IgD-negative memory B cell (primary cell): ENCODE measurements around the gene FOCAD. TPM values are rescaled to one million over a fixed set of nuclear protein-coding genes. Genes with fewer than 3 reads are reported as not detected.

ENCODE experiments used
- H3K27ac Mint-ChIP-seq, 3 donors: one replicate each; pipeline ENCODE4 v1.8.0; 2020 to 2022; ENCODE audit warnings: mild to moderate bottlenecking in 3 of 3, mixed read lengths in 3 of 3, moderate library complexity in 1 of 3
- H3K27me3 Mint-ChIP-seq: one replicate; pipeline ENCODE4 v1.8.0; 2021; ENCODE audit warnings: mixed read lengths
- H3K36me3 Mint-ChIP-seq: one replicate; pipeline ENCODE4 v1.8.0; 2020; ENCODE audit warnings: mild to moderate bottlenecking, mixed read lengths
- H3K4me1 Mint-ChIP-seq, 3 donors: one replicate each; pipeline ENCODE4 v1.8.0; 2020 to 2022; ENCODE audit warnings: mixed read lengths in 3 of 3, mild to moderate bottlenecking in 1 of 3
- H3K4me3 Mint-ChIP-seq, 4 donors: one replicate each; pipeline ENCODE4 v1.8.0; 2020 to 2022; ENCODE audit warnings: mild to moderate bottlenecking in 4 of 4, mixed read lengths in 4 of 4, moderate library complexity in 3 of 4
- H3K9me3 Mint-ChIP-seq, 3 donors: one replicate each; pipeline ENCODE4 v1.8.0; 2020 to 2021; ENCODE audit warnings: mixed read lengths in 3 of 3, mild to moderate bottlenecking in 1 of 3
- polyA plus RNA-seq: library from polyadenylated mRNA; unstranded; fragments of 300-500 nt; fragmentation: Illumina TruSeq; gene quantifications from one replicate; pipeline ENCODE4 v1.2.3, GENCODE V29; 2021

Gene FOCAD
- polyA plus RNA-seq, 1 donor from 2014 or later = 5.3 TPM

- Mint-ChIP-seq H3K4me3 (no peak overlapping the region), H3K27me3 (no peaks in the 10 kb centered on the region), H3K4me1 (no peaks in the 10 kb centered on the region), H3K9me3 (no peaks in the 10 kb centered on the region), H3K27ac (no peak overlapping the region), H3K36me3 (peaks cover 7% of the 10 kb centered on the region)
Observed at GRCh38 chr9:20782289-20782688, 98.2 kb downstream of the FOCAD start.

GRCh38 chr9:20783057-20784038, 99.3 kb downstream of the FOCAD start:
- H3K9me3 Mint-ChIP-seq = no peaks in the 10 kb centered on the region
- H3K4me1 Mint-ChIP-seq = no peaks in the 10 kb centered on the region
- H3K4me3 Mint-ChIP-seq = no peak overlapping the region
- H3K27me3 Mint-ChIP-seq = no peaks in the 10 kb centered on the region
- H3K27ac Mint-ChIP-seq = no peak overlapping the region
- peaks cover 7% of the 10 kb centered on the region for H3K36me3 Mint-ChIP-seq

- no peak overlapping the region for H3K27ac Mint-ChIP-seq
- H3K4me1 Mint-ChIP-seq = no peaks in the 10 kb centered on the region
- peaks cover 4% of the 10 kb centered on the region for H3K36me3 Mint-ChIP-seq
- H3K9me3 Mint-ChIP-seq = no peaks in the 10 kb centered on the region
- H3K27me3 Mint-ChIP-seq = no peaks in the 10 kb centered on the region
- no peak overlapping the region for H3K4me3 Mint-ChIP-seq
Observed at GRCh38 chr9:20784196-20784595, 100.1 kb downstream of the FOCAD start.

- Mint-ChIP-seq H3K4me3 (no peak overlapping the region), H3K27me3 (no peaks in the 10 kb centered on the region), H3K27ac (no peak overlapping the region), H3K9me3 (no peaks in the 10 kb centered on the region), H3K4me1 (peaks cover 0 to 3% (median 0%) of the 10 kb centered on the region in 3 donors), H3K36me3 (peaks cover 6% of the 10 kb centered on the region)
Observed at GRCh38 chr9:20786807-20787206, 102.7 kb downstream of the FOCAD start.

- Mint-ChIP-seq H3K4me3 (no peak overlapping the region), H3K27me3 (no peaks in the 10 kb centered on the region), H3K36me3 (peaks cover 6% of the 10 kb centered on the region), H3K27ac (peak overlapping the region in 1 of 3 donors; percentile 14), H3K4me1 (peaks cover 0 to 5% (median 0%) of the 10 kb centered on the region in 3 donors), H3K9me3 (no peaks in the 10 kb centered on the region)
Observed at GRCh38 chr9:20788526-20789451, 104.7 kb downstream of the FOCAD start.

- Mint-ChIP-seq H3K36me3 (peaks cover 9% of the 10 kb centered on the region), H3K4me3 (no peak overlapping the region), H3K9me3 (no peaks in the 10 kb centered on the region), H3K27ac (no peak overlapping the region), H3K4me1 (peaks cover 0 to 5% (median 0%) of the 10 kb centered on the region in 3 donors), H3K27me3 (no peaks in the 10 kb centered on the region)
Observed at GRCh38 chr9:20790721-20791120, 106.7 kb downstream of the FOCAD start.

GRCh38 chr9:20791682-20792081, 107.6 kb downstream of the FOCAD start:
- Mint-ChIP-seq H3K4me3 (no peak overlapping the region), H3K27me3 (no peaks in the 10 kb centered on the region), H3K4me1 (peaks cover 0 to 5% (median 0%) of the 10 kb centered on the region in 3 donors), H3K27ac (no peak overlapping the region), H3K36me3 (peaks cover 9% of the 10 kb centered on the region), H3K9me3 (no peaks in the 10 kb centered on the region)

GRCh38 chr9:20804489-20805250, 120.6 kb downstream of the FOCAD start:
- H3K36me3 Mint-ChIP-seq = peaks cover 3% of the 10 kb centered on the region
- peaks cover 1 to 5% (median 5%) of the 10 kb centered on the region in 3 donors for H3K4me1 Mint-ChIP-seq
- no peak overlapping the region for H3K4me3 Mint-ChIP-seq
- no peaks in the 10 kb centered on the region for H3K9me3 Mint-ChIP-seq
- H3K27me3 Mint-ChIP-seq = no peaks in the 10 kb centered on the region
- no peak overlapping the region for H3K27ac Mint-ChIP-seq

GRCh38 chr9:20805766-20806165, 121.7 kb downstream of the FOCAD start:
- peaks cover 2% of the 10 kb centered on the region for H3K36me3 Mint-ChIP-seq
- no peak overlapping the region for H3K4me3 Mint-ChIP-seq
- no peaks in the 10 kb centered on the region for H3K27me3 Mint-ChIP-seq
- no peaks in the 10 kb centered on the region for H3K9me3 Mint-ChIP-seq
- peaks cover 1 to 5% (median 5%) of the 10 kb centered on the region in 3 donors for H3K4me1 Mint-ChIP-seq
- H3K27ac Mint-ChIP-seq = no peak overlapping the region

GRCh38 chr9:20808002-20808401, 123.9 kb downstream of the FOCAD start:
- H3K36me3 Mint-ChIP-seq = no peaks in the 10 kb centered on the region
- no peaks in the 10 kb centered on the region for H3K27me3 Mint-ChIP-seq
- H3K4me1 Mint-ChIP-seq = peaks cover 1 to 5% (median 5%) of the 10 kb centered on the region in 3 donors
- no peak overlapping the region for H3K27ac Mint-ChIP-seq
- no peaks in the 10 kb centered on the region for H3K9me3 Mint-ChIP-seq
- no peak overlapping the region for H3K4me3 Mint-ChIP-seq

GRCh38 chr9:20811872-20812271, 127.8 kb downstream of the FOCAD start:
- no peak overlapping the region for H3K4me3 Mint-ChIP-seq
- H3K9me3 Mint-ChIP-seq = no peaks in the 10 kb centered on the region
- H3K36me3 Mint-ChIP-seq = no peaks in the 10 kb centered on the region
- H3K27ac Mint-ChIP-seq = no peak overlapping the region
- H3K4me1 Mint-ChIP-seq = peaks cover 8 to 13% (median 11%) of the 10 kb centered on the region in 3 donors
- H3K27me3 Mint-ChIP-seq = no peaks in the 10 kb centered on the region

- H3K36me3 Mint-ChIP-seq = peaks cover 1% of the 10 kb centered on the region
- H3K4me1 Mint-ChIP-seq = peaks cover 12 to 24% (median 20%) of the 10 kb centered on the region in 3 donors
- H3K27ac Mint-ChIP-seq = no peak overlapping the region
- peak overlapping the region in 2 of 4 donors; percentile 31 to 55 for H3K4me3 Mint-ChIP-seq
- no peaks in the 10 kb centered on the region for H3K27me3 Mint-ChIP-seq
- peaks cover 0 to 2% (median 0%) of the 10 kb centered on the region in 3 donors for H3K9me3 Mint-ChIP-seq
Observed at GRCh38 chr9:20815923-20816703, 132.1 kb downstream of the FOCAD start.

- Mint-ChIP-seq H3K36me3 (peaks cover 14% of the 10 kb centered on the region), H3K27me3 (no peaks in the 10 kb centered on the region), H3K4me1 (peaks cover 0 to 6% (median 5%) of the 10 kb centered on the region in 3 donors), H3K4me3 (no peak overlapping the region), H3K27ac (no peak overlapping the region), H3K9me3 (peaks cover 0 to 3% (median 0%) of the 10 kb centered on the region in 3 donors)
Observed at GRCh38 chr9:20823051-20823450, 139.0 kb downstream of the FOCAD start.

- Mint-ChIP-seq H3K36me3 (peaks cover 22% of the 10 kb centered on the region), H3K27ac (no peak overlapping the region), H3K4me3 (no peak overlapping the region), H3K27me3 (no peaks in the 10 kb centered on the region), H3K4me1 (no peaks in the 10 kb centered on the region), H3K9me3 (peaks cover 0 to 1% (median 0%) of the 10 kb centered on the region in 3 donors)
Observed at GRCh38 chr9:20831028-20831427, 147.0 kb downstream of the FOCAD start.
